Adrenal gland (tissue), 5 donors: ENCODE data around the gene PPARGC1A.

ENCODE experiments used
- CTCF ChIP-seq, 6 experiments: fragments of 450-650 bp in 4 of 6; fragments of 200-600 bp in 2 of 6; sonication (generic) in 1 of 6; IDR thresholded peaks; 1 replicate in 5 of 6; 2 replicates in 1 of 6; pipeline versions ENCODE4 v1.5.1 to v1.8.0; 2016 to 2021; ENCODE audit warnings: antibody characterized with exemption in 6 of 6, mild to moderate bottlenecking in 2 of 6, moderate library complexity in 1 of 6
- POLR2A ChIP-seq, 2 donors: fragments of 450-650 bp; IDR thresholded peaks; one replicate each; pipeline ENCODE4 v1.6.1; 2017; ENCODE audit warnings: antibody characterized with exemption in 2 of 2, mild to moderate bottlenecking in 2 of 2, moderate library complexity in 1 of 2
- donor health status: DM: no; HTN: no; CAD: no.

DNA sequence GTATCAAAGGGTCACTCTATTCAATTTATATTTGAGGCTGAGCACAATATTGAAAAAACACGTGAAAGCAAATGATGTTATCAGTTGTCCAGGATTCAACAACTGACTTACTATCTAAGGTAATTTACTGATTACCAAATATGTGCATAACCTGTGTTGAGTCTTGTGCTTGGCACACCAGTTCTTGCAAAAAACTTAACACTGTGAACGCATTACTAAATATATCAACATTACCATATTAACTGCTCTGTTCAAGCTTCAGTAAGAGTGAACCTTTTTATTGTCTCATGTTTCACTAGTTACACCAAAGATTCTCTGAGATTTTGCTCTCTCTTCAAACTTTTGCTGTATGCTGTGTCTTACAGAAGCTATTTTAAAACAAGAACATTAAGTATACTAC lies 38.4 kb downstream of the PPARGC1A start:
- TF ChIP-seq CTCF (IDR thresholded peaks at IDR 0.05): no peak
- no peak for TF ChIP-seq POLR2A (IDR thresholded peaks at IDR 0.05)
